ENCODE measurements around the gene KRTAP10-5. TPM values are rescaled to one million over a fixed set of nuclear protein-coding genes. Genes with fewer than 3 reads are reported as not detected.
"Not testable (repeated sequence)": the region's sequence is repeated elsewhere in the genome, so short reads cannot be mapped to it uniquely, and the experiment has no call there.

The KRTAP10-5 gene
- total RNA-seq = not detected

GRCh38 chr21:44580231-44580821, at the start of gene KRTAP10-5:
Gene KRTAP10-5, minus strand, starts transcription at chr21:44580604. Its CDS starts 26 bp downstream, at chr21:44580578.
- peaks cover 7 to 22% of the 10 kb centered on the region in 2 donors for H3K9me3 Mint-ChIP-seq
- H3K36me3 Mint-ChIP-seq = peaks cover 22 to 58% of the 10 kb centered on the region in 2 donors
- ATAC-seq; H3K27ac Mint-ChIP-seq; DNase-seq (ENCODE audit: low spot score in 2 of 2): not testable (repeated sequence)

- no peak for ATAC-seq
- Mint-ChIP-seq H3K27ac (no peak overlapping the region), H3K36me3 (peaks cover 24 to 36% of the 10 kb centered on the region in 2 donors), H3K9me3 (peaks cover 30 to 47% of the 10 kb centered on the region in 2 donors)
- DNase-seq (ENCODE audit: low spot score in 2 of 2) = no peak
Observed at GRCh38 chr21:44628707-44629391, 48.4 kb upstream of the KRTAP10-5 start.

GRCh38 chr21:44627831-44628233, 47.4 kb upstream of the KRTAP10-5 start:
- DNase-seq (ENCODE audit: low spot score in 2 of 2); ATAC-seq; H3K27ac Mint-ChIP-seq: not testable (repeated sequence)
- Mint-ChIP-seq H3K9me3 (peaks cover 36 to 51% of the 10 kb centered on the region in 2 donors), H3K36me3 (peaks cover 31 to 45% of the 10 kb centered on the region in 2 donors)

DNA sequence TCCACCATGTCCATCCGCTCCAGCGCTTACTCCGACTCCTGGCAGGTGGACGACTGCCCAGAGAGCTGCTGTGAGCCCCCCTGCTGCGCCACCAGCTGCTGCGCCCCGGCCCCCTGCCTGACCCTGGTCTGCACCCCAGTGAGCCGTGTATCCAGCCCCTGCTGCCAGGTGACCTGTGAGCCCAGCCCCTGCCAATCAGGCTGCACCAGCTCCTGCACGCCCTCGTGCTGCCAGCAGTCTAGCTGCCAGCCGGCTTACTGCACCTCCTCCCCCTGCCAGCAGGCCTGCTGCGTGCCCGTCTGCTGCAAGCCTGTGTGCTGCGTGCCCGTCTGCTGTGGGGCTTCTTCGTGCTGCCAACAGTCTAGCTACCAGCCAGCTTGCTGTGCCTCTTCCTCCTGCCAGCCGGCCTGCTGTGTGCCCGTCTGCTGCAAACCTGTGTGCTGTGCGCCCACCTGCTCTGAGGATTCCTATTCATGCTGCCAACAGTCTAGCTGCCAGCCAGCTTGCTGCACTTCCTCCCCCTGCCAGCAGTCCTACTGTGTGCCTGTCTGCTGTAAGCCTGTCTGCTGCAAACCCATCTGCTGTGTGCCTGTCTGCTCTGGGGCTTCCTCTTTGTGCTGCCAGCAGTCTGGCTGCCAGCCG, 46.9 kb upstream of the KRTAP10-5 start:
- ATAC-seq; H3K27ac Mint-ChIP-seq; DNase-seq (ENCODE audit: low spot score in 2 of 2): not testable (repeated sequence)
- Mint-ChIP-seq H3K36me3 (peaks cover 37 to 51% of the 10 kb centered on the region in 2 donors), H3K9me3 (peaks cover 42 to 53% of the 10 kb centered on the region in 2 donors)

DNA sequence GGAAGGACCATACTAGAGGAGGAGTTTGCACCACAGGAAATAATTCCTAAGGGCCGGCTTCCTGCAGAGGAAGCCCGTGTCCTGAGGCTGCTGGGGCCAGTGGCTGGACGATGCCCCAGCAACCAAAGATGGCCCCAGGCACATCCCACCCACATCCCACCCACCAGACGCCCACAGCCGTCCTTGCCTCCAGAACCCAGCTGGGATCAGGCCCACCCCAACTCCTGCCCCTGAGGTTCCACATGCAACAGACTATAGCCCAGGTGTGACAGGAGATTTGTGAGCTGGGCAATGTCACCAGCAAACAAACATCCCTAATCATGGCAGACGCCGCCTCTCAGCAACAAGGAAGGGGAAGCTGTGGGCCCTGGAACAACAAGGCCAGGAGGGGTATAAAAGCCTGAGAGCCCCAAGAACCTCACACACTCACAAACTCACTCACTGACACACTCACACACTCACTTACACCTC, 46.3 kb upstream of the KRTAP10-5 start, which contains the start of gene KRTAP10-9:
Gene KRTAP10-9, plus strand, starts transcription at position 421 of the 471 bp plus-strand sequence. CDS start 79 bp downstream, outside the sequence.
- DNase-seq (ENCODE audit: low spot score in 2 of 2) = no peak
- Mint-ChIP-seq H3K27ac (no peak within 1 kb of the TSS), H3K9me3 (peaks cover 38 to 49% of the 10 kb centered on the region in 2 donors), H3K36me3 (peaks cover 38 to 50% of the 10 kb centered on the region in 2 donors)
- ATAC-seq = no peak

- Mint-ChIP-seq H3K9me3 (peaks cover 35 to 44% of the 10 kb centered on the region in 2 donors), H3K27ac (no peak overlapping the region), H3K36me3 (peaks cover 38 to 45% of the 10 kb centered on the region in 2 donors)
- ATAC-seq (no peak), DNase-seq (ENCODE audit: low spot score in 2 of 2) (no peak)
Observed at GRCh38 chr21:44626262-44626661, 45.9 kb upstream of the KRTAP10-5 start.

DNA sequence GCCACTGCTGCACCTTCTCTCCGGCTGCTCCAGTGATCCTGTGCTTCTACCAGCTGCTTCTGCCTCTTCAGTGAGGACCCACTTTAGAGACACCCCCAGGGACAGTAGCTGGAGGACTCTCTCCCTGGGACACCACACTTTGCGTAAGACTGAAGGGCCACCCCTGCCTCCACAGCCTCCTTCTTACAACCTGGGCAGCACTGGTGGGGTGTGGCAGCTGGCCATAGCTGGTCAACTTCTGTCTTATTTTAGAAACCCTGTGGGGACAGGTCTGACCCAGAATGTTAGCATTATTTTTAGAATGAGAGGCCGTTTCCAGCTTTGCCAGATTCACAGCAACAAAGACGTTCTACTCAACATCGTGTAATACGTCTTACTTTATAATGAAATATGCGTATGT, 45.4 kb upstream of the KRTAP10-5 start:
- peaks cover 32 to 41% of the 10 kb centered on the region in 2 donors for H3K9me3 Mint-ChIP-seq
- DNase-seq (ENCODE audit: low spot score in 2 of 2) (no peak), ATAC-seq (no peak)
- peaks cover 36 to 42% of the 10 kb centered on the region in 2 donors for H3K36me3 Mint-ChIP-seq
- no peak overlapping the region for H3K27ac Mint-ChIP-seq

GRCh38 chr21:44623575-44623974, 43.2 kb upstream of the KRTAP10-5 start:
- Mint-ChIP-seq H3K9me3 (peaks cover 46 to 52% of the 10 kb centered on the region in 2 donors), H3K27ac (no peak overlapping the region), H3K36me3 (peaks cover 48 to 53% of the 10 kb centered on the region in 2 donors)
- DNase-seq (ENCODE audit: low spot score in 2 of 2) (no peak), ATAC-seq (no peak)

- H3K27ac Mint-ChIP-seq = no peak overlapping the region
- ATAC-seq = no peak
- no peak for DNase-seq (ENCODE audit: low spot score in 2 of 2)
- H3K9me3 Mint-ChIP-seq = peaks cover 50 to 51% of the 10 kb centered on the region in 2 donors
- peaks cover 53 to 57% of the 10 kb centered on the region in 2 donors for H3K36me3 Mint-ChIP-seq
Observed at GRCh38 chr21:44619886-44620285, 39.5 kb upstream of the KRTAP10-5 start.

GRCh38 chr21:44618909-44619308, 38.5 kb upstream of the KRTAP10-5 start:
- Mint-ChIP-seq H3K36me3 (peaks cover 45 to 48% of the 10 kb centered on the region in 2 donors), H3K27ac (peak overlapping the region; percentile 6 to 84), H3K9me3 (peaks cover 40 to 43% of the 10 kb centered on the region in 2 donors)
- DNase-seq (ENCODE audit: low spot score in 2 of 2) (peak in 1 of 2 donors; percentile 17), ATAC-seq (peak; percentile 71 to 98)

- ATAC-seq = peak; percentile 44 to 60
- H3K9me3 Mint-ChIP-seq = peaks cover 36 to 39% of the 10 kb centered on the region in 2 donors
Observed at GRCh38 chr21:44618504-44618903, 38.1 kb upstream of the KRTAP10-5 start.

DNA sequence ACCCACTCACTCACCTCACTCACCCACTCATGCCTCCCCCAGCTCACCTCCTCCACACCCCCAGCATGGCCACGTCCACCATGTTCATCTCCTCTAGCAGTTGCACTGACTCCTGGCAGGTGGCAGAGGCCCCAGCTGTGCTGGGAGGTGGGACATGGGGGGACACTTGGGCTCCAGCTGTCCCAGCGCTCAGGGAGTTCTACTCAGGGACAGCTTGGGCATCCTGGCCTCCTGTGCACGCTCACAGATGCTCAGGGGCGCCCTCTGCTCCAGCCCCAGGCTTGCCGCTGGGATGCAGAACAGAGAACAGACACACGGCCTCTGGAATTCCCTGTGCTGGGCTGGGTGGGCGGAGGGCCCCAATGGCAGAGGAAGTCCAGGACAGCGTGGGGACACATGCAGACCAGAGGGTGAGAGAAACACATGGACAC, 36.7 kb upstream of the KRTAP10-5 start:
- peaks cover 28 to 31% of the 10 kb centered on the region in 2 donors for H3K36me3 Mint-ChIP-seq
- DNase-seq (ENCODE audit: low spot score in 2 of 2) (no peak), ATAC-seq (no peak)
- H3K9me3 Mint-ChIP-seq = peaks cover 24 to 27% of the 10 kb centered on the region in 2 donors
- H3K27ac Mint-ChIP-seq = peak overlapping the region in 1 of 2 donors; percentile 84

More at GRCh38 chr21:44618504-44618903, 38.1 kb upstream of the KRTAP10-5 start:
- H3K36me3 Mint-ChIP-seq = peaks cover 41 to 44% of the 10 kb centered on the region in 2 donors
- H3K27ac Mint-ChIP-seq = peak overlapping the region in 1 of 2 donors; percentile 84
- no peak for DNase-seq (ENCODE audit: low spot score in 2 of 2)

DNA sequence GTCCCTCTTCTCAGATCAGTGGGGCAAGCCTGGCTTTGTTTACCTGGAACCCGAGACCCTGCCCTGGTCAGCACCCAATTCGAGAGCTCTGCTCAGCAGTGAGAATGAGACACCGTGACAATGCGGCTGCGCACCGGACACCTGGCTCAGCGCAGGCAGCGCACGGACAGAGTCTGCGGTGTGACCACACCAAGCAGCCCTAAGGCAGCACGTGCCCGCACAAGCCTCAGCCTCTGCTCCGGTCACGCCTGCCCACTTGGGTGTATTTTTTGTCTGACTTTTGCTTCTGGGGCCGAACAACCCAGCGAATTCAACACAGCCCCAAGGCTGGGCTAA, 36.2 kb upstream of the KRTAP10-5 start:
- DNase-seq (ENCODE audit: low spot score in 2 of 2) = no peak
- ATAC-seq = no peak
- H3K9me3 Mint-ChIP-seq = peaks cover 24 to 29% of the 10 kb centered on the region in 2 donors
- peak overlapping the region in 1 of 2 donors; percentile 84 for H3K27ac Mint-ChIP-seq
- H3K36me3 Mint-ChIP-seq = peaks cover 28 to 31% of the 10 kb centered on the region in 2 donors

DNA sequence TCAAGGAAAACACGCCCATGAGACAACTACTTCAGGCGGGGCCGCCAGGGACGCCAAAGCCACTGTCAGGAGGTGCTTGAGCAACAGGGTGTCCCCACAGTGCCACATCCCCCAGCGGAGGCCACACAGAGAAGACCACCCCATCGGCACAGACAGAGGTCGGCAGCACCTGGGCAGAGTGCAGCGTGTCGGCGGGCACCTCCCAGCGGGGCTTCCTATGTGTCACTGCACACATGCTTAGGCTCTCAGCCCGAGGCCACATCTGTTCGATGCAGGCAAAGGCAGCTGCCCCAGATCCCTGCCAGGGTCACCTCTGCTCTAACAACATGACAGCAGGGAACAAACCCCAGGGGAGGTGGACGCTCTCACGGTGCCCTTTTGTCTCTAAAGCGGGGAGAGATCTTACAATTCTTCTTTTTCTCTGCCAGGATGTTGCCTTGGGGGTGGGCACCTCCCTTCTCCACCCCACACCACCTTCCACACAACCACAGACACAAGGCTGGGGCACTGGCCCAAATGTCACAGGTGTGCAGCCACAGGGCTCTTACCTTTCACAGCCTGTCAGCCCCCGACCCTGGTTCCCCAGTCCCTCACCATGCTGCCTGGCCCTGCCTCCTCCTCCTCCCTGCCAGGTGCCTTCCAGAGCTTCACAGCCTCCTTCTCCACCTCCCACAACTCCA, 35.6 kb upstream of the KRTAP10-5 start:
- Mint-ChIP-seq H3K9me3 (peaks cover 29 to 32% of the 10 kb centered on the region in 2 donors), H3K27ac (peak overlapping the region in 1 of 2 donors; percentile 84), H3K36me3 (peaks cover 31 to 36% of the 10 kb centered on the region in 2 donors)
- DNase-seq (ENCODE audit: low spot score in 2 of 2) (no peak), ATAC-seq (no peak)

GRCh38 chr21:44615466-44615865, 35.1 kb upstream of the KRTAP10-5 start:
- peaks cover 32 to 37% of the 10 kb centered on the region in 2 donors for H3K36me3 Mint-ChIP-seq
- H3K9me3 Mint-ChIP-seq = peaks cover 27 to 31% of the 10 kb centered on the region in 2 donors
- ATAC-seq (no peak), DNase-seq (ENCODE audit: low spot score in 2 of 2) (no peak)
- H3K27ac Mint-ChIP-seq = no peak overlapping the region

GRCh38 chr21:44614961-44615391, 34.6 kb upstream of the KRTAP10-5 start:
- H3K27ac Mint-ChIP-seq = no peak overlapping the region
- H3K9me3 Mint-ChIP-seq = peaks cover 24 to 28% of the 10 kb centered on the region in 2 donors
- ATAC-seq (no peak), DNase-seq (ENCODE audit: low spot score in 2 of 2) (no peak)
- H3K36me3 Mint-ChIP-seq = peaks cover 31 to 37% of the 10 kb centered on the region in 2 donors
